ENCODE results near the gene FZR1. TPM values are rescaled to one million over a fixed set of nuclear protein-coding genes. Genes with fewer than 3 reads are reported as not detected.

FZR1 gene
- total RNA-seq, 1 donor = 30.2 TPM

DNA sequence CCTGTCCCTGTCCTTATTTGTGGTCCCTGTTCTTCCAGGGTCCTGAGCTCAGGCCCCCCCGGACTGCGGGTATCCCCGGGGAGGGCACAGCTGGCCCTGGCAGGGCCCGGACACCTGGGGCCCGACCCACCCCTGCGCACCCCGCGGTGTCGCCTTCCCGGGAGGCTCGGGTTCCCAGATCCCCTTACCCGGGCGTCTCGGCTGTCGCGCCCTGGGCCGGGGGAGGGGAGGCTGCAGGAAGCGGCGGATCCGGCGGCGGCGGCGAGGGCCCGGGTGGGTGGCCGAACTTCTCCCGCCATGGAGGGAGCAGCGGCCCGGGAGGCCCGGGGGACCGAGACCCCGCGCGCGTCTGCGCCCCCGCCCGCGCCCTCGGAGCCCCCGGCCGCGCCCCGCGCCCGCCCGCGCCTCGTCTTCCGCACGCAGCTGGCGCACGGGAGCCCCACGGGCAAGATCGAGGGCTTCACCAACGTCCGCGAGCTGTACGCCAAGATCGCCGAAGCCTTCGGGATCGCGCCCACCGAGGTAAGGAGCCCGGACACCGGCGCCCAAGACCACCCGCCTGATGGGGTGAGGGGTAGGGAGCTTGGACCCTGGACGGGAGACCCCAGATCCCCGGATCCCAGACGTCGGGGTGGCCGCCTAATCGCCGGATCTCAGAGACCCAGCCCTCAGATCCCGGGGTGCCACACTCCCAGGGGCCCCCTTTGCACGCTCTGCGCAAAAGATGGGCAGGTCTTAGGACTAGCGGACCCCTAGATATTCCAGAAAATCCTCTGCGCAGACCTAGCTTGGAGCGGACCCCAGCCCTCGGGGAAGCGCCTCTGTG, 79.4 kb downstream of the FZR1 start, which contains the start of gene GIPC3:
GIPC3 (plus strand) TSS at position 178 of the 826 bp plus-strand sequence; CDS start at position 298, 120 bp downstream.
- H3K4me3 ChIP-seq (ENCODE audit: low read depth, low read length) = peak within 1 kb of the TSS; percentile 5
- DNase-seq (ENCODE audit: low read depth) = no peak
- TF ChIP-seq, protein P1, sequence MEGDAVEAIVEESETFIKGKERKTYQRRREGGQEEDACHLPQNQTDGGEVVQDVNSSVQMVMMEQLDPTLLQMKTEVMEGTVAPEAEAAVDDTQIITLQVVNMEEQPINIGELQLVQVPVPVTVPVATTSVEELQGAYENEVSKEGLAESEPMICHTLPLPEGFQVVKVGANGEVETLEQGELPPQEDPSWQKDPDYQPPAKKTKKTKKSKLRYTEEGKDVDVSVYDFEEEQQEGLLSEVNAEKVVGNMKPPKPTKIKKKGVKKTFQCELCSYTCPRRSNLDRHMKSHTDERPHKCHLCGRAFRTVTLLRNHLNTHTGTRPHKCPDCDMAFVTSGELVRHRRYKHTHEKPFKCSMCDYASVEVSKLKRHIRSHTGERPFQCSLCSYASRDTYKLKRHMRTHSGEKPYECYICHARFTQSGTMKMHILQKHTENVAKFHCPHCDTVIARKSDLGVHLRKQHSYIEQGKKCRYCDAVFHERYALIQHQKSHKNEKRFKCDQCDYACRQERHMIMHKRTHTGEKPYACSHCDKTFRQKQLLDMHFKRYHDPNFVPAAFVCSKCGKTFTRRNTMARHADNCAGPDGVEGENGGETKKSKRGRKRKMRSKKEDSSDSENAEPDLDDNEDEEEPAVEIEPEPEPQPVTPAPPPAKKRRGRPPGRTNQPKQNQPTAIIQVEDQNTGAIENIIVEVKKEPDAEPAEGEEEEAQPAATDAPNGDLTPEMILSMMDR (IDR thresholded peaks at IDR 0.05; ENCODE audit: insufficient read depth, low read length) = no peak

DNA sequence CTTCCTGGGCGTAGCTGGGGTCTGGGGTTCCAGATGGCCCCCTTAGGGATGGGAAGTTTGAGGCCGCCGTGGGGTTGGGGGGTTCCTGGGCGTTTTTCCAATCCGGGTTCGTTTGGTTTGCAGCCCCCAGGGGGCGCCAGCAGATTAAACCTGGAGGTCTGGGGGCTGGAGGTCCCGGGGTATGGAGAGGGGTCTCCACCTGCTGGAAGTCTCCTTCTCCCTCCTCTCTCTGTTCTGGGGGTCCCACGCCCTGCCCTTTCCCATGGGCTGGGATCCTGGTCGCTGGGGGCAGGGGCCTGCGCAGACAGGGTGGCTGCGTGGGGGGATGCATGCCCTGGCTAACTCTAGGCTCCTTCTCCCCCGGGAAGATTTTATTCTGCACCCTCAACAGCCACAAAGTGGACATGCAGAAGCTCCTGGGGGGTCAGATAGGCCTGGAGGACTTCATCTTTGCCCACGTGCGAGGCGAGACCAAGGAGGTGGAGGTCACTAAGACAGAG, 80.1 kb downstream of the FZR1 start:
- no peak overlapping the region for H3K4me3 ChIP-seq (ENCODE audit: low read depth, low read length)
- TF ChIP-seq, protein P1 (IDR thresholded peaks at IDR 0.05; ENCODE audit: insufficient read depth, low read length) = peak; percentile 49
- DNase-seq (ENCODE audit: low read depth) = no peak

DNA sequence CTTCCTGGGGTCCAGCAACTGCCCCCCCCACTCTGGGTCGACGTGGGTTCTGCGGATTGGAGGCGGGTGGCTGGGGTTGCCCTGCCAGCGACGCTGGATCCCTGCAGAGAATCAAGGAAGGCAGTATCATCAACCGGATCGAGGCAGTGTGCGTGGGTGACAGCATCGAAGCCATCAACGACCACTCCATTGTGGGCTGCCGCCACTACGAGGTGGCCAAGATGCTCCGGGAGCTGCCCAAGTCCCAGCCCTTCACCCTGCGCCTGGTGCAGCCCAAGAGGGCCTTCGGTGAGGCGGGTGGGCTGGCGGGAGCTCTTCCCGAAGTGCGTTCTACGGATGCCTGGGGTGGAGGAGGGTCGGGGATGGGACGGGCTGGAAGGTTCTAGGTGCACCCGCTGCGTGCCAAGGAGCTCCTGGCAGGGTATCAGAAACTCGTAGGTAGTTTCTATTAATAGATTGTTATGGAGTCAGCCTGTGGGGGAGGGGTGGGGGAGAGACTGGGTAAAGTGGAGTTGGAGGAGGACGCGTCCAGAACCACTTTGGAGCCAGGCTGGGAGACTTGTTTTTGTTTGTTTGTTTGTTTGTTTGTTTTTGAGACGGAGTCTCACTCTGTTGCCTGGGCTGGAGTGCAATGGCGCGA, 80.7 kb downstream of the FZR1 start:
- H3K4me3 ChIP-seq (ENCODE audit: low read depth, low read length) = no peak overlapping the region
- TF ChIP-seq, protein P1 (IDR thresholded peaks at IDR 0.05; ENCODE audit: insufficient read depth, low read length) = no peak
- no peak for DNase-seq (ENCODE audit: low read depth)

Small RNA genes within 50 kb of the gene (small RNA-seq; reads per million reads assigned to genes)
- not detected for gene AC005786.1
- not detected for gene RF00212

Other genes starting within 250 kb of the FZR1 start
- gene NFIC, start 139.7 kb upstream of the FZR1 start, total RNA-seq (ENCODE audit: low replicate concordance) = 79.5 and 83.2 TPM in 2 replicates
- not detected in 2 replicates for gene SMIM24, start 25.8 kb upstream of the FZR1 start, total RNA-seq (ENCODE audit: low replicate concordance)
- gene SMIM44, start 22.9 kb upstream of the FZR1 start, total RNA-seq (ENCODE audit: low replicate concordance) = not detected in 2 replicates
- gene DOHH, start 5.6 kb upstream of the FZR1 start, total RNA-seq (ENCODE audit: low replicate concordance) = 6.5 and 18.6 TPM in 2 replicates
- gene TEKTIP1, start 32.9 kb downstream of the FZR1 start, total RNA-seq (ENCODE audit: low replicate concordance) = not detected in 2 replicates
- 51.7 and 52.6 TPM in 2 replicates for gene MFSD12, start 51.3 kb downstream of the FZR1 start, total RNA-seq (ENCODE audit: low replicate concordance)
- 56.6 and 219 TPM in 2 replicates for gene HMG20B, start 66.6 kb downstream of the FZR1 start, total RNA-seq (ENCODE audit: low replicate concordance)
- gene GIPC3, start 79.2 kb downstream of the FZR1 start, total RNA-seq (ENCODE audit: low replicate concordance) = under 0.01 and 0.33 TPM in 2 replicates
- gene TBXA2R, start 100.6 kb downstream of the FZR1 start, total RNA-seq (ENCODE audit: low replicate concordance) = 0.49 and 5.0 TPM in 2 replicates
- gene CACTIN, start 120.5 kb downstream of the FZR1 start, total RNA-seq (ENCODE audit: low replicate concordance) = 15.7 and 21.3 TPM in 2 replicates
- 12.8 and 32.2 TPM in 2 replicates for gene PIP5K1C, start 194.2 kb downstream of the FZR1 start, total RNA-seq (ENCODE audit: low replicate concordance)
- gene TJP3, start 202.1 kb downstream of the FZR1 start, total RNA-seq (ENCODE audit: low replicate concordance) = not detected in 2 replicates